HG03442 (cell line): ENCODE measurements around the gene TMEM201.

ENCODE experiments used
- ATAC-seq: cut with Tn5 transposase; IDR thresholded peaks from one replicate; pipeline ENCODE4 v1.9.1; 2021; ENCODE audit warnings: mild to moderate bottlenecking, moderate library complexity; ENCODE audit not compliant: unreplicated experiment

The TMEM201 gene

GRCh38 chr1:9599741-9600140 lies 11.0 kb downstream of the TMEM201 start:
- ATAC-seq, result no peak

GRCh38 chr1:9600861-9601834 lies 12.4 kb downstream of the TMEM201 start:
- ATAC-seq, result no peak

- no peak for ATAC-seq
These were observed 13.5 kb downstream of the TMEM201 start for GRCh38 chr1:9601942-9602793.

GRCh38 chr1:9602794-9603167 lies 14.1 kb downstream of the TMEM201 start:
- ATAC-seq, result no peak

DNA sequence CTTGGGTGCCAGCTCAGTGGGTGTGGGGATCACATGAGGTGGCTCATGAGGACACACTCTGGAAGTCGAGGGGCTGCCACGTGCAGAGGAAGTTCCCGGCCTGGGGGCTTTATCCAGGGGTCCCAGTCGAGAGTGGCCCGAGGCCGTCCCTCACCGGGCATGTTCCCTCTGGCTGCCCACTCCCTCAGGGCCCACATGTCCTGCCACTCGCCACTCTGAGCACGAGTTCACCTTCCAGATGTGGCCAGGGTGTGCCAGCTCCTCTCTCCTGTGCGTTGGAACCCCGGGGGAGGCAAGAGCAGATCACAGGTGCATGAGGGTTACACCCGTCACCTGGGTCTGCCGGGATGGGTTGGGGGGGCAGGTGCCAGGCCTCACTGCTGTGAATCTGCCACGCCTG lies 14.6 kb downstream of the TMEM201 start:
- ATAC-seq, result no peak

- no peak for ATAC-seq
These were observed 15.3 kb downstream of the TMEM201 start for GRCh38 chr1:9603766-9604753.

DNA sequence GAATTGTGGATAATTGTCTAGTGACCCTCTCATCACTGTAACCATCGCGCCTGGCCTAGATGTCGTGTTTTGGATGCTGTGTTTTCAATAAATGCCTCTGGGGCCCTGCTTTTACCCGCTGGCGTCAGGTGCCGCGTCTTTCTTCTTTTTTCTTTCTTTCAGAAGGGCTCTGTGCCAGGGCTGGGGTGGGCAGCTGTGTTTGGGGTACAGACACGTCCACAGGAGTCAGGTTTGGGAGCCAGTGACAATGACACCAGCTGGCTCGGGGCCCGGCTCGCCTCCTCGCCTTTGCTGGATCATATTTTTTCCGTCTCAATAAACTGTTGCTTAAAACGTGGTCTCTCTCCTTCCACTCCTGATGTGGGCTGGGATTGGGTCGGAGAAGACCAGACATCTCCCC lies 16.1 kb downstream of the TMEM201 start:
- no peak for ATAC-seq

DNA sequence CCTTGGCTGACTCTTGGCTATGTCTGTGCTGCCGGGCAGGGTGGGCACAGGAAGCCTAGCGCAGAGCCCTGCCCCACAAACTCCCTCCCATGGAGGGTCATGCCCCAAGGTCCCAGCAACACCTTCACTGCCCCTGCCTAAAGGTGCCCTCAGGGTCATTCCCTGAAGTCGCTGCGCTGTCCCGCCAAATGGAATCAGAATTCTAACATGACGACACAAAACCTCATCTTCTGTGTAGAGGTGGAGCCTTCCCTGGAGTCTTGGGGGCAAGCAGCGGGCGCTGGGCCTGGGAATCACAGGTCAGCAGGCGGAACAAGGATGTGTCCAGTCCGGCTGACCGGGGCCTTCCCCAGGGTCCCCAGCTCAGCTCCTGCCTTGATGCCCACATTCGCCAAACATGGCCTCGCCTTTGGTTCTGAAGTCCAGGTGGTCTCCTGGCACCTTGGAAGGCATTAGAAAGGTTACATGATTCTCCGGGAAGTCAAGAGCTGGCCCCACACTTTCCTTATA lies 17.3 kb downstream of the TMEM201 start:
- no peak for ATAC-seq

DNA sequence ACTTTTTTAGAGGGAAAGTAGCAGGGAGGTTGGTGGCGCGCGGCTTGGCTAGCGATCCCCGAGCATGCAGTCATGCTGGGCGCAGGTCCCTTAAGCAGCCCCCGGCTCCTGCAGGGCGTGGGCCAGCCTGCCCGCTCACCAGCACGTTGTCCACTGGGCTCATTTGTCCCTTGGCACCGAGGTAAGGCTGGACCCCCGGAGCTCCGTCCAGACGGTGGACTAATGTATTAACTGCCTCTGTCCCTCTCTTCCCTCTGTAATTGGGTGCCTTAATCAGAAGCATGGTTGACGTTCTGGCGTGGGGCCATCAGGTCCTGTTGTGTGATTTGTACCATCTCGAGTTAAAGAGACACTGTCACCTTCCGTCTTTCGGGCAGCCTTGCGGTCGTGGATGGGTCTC lies 17.7 kb downstream of the TMEM201 start:
- ATAC-seq, result no peak

DNA sequence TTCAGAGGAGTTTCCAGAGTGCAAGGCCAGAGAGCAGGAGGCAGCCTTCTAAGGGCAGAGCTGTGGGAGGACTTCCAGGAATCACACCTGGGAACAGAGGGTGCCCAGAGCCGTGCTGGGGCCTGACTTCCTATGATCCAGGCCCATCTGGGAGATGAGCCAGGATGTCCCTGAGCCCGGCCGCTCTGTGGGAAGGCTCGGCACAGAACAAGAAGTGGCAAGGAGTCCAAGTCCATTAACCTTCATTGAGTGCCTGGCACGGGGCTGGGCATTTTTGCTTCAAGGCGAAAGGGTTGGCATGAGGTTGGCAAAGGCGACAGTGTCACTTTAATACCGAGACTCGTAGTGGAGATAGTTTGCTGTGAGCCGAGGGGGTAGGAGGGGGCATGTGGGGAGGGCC lies 18.2 kb downstream of the TMEM201 start:
- no peak for ATAC-seq

- ATAC-seq, result no peak
These were observed 18.6 kb downstream of the TMEM201 start for GRCh38 chr1:9607352-9607751.

GRCh38 chr1:9609998-9610397 lies 21.3 kb downstream of the TMEM201 start:
- ATAC-seq, result no peak

DNA sequence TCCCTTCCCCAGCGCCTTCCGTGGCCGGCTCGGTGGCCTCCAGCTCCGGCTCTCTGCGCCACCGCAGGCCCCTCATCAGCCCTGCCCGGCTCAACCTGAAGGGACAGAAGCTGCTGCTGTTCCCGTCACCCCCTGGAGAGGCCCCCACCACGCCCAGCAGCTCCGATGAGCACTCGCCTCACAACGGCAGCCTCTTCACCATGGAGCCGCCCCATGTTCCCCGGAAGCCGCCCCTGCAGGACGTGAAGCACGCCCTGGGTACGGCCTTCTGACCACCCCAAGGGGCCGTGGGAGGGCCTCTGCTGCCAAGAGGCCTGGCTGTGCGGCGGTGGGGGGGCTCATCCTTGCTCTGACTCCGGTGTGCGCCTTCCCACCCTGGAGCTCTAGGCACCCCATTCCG lies 21.8 kb downstream of the TMEM201 start:
- no peak for ATAC-seq

GRCh38 chr1:9611716-9612115 lies 23.0 kb downstream of the TMEM201 start:
- ATAC-seq, result no peak

GRCh38 chr1:9612162-9612845 lies 23.6 kb downstream of the TMEM201 start:
- no peak for ATAC-seq

GRCh38 chr1:9612871-9613624 lies 24.3 kb downstream of the TMEM201 start:
- no peak for ATAC-seq

DNA sequence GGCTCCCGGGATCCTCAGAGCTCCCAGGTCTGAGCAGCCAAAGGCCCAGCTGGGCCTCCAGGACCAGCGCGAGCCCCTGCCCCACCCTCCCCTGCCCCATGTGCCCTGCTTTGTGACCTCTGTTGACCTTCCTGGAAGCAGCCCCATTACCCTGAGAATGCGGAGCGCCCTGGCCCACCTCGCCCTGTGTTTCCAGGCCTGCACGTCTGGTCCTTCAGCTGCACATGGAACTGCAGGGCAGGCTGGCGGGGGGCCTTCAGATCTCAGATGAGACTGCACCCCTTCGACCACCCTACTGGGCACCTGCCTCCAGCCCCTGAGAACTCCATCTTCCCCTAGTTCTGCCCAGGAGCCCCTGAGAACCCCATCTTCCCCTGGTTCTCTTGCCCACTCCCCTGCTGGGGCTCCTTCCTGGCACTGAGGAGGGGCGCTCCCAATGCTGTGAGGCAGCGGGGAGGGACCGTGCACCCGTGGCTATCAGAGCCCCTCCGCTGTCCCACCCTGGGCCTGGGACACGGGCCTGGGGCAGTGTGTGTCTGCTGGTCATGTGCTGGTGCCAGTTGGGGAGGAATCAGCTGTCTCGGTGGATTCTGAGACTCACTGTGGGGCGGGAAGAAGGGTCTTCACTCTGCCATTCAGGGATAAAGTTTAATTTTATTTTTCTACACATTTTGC lies 25.1 kb downstream of the TMEM201 start:
- ATAC-seq, result no peak

DNA sequence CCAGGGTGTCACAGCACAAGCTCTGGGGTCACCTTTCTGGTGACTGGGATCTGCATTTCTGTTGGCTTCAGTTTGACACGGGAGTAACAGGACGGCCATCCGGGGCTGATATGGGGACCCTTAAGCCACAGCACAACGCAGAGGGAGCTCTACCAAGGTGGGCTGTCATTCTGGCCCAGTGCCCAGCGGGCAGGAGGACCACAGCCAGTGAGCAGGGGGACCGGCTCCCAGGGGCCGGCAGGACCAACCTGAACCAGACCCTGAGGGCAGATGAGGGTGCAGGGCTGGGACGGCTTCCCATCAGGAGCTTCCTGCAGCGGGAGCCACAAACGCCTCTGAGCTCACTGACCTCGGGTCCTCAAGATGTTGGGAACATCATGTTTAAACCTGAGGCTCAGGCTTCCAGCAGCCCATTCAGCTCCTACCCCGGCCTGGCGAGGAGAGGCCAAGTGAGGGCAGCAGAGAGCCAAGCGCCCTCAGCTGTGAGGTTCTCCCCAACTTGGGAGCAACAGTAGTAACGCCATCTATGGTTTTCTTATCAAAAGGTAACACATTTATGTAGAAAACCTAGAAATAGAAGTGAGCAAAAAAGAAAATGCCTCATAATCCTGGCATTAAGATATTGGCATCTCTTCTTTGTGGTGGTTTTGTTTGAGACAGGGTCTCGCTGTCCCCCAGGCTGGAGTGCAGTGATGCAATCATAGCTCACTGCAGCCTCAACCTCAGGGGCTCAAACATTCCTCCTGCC lies 26.8 kb downstream of the TMEM201 start:
- ATAC-seq, result no peak
